Endodermal cell (in vitro differentiated cells): Measurements from ENCODE around the gene SLC9A1. TPM values are rescaled to one million over a fixed set of nuclear protein-coding genes. Genes with fewer than 3 reads are reported as not detected.

ENCODE experiments used
- DNase-seq: peaks from one replicate; pipeline ENCODE4 v3.0.0-alpha.2; 2017
- H3K27ac ChIP-seq: 2 replicates; pipeline ENCODE4 v1.5.1; 2013; ENCODE audit warnings: mild to moderate bottlenecking, low read depth, low read length, moderate library complexity
- H3K27me3 ChIP-seq: 2 replicates; pipeline ENCODE4 v1.6.1; 2013; ENCODE audit warnings: mild to moderate bottlenecking, low read length, moderate library complexity; ENCODE audit not compliant: insufficient read depth, control insufficient read depth, poor library complexity, severe bottlenecking
- H3K36me3 ChIP-seq: 2 replicates; pipeline ENCODE4 v1.7.0; 2013; ENCODE audit warnings: mild to moderate bottlenecking, low read length, moderate library complexity; ENCODE audit not compliant: control insufficient read depth, insufficient read depth
- H3K4me1 ChIP-seq: one replicate; pipeline ENCODE4 v1.7.0; 2013; ENCODE audit warnings: low read length; ENCODE audit not compliant: control insufficient read depth, insufficient read depth
- H3K4me3 ChIP-seq: 2 replicates; pipeline ENCODE4 v1.5.1; 2013; ENCODE audit warnings: mild to moderate bottlenecking, low read length, moderate library complexity
- H3K9ac ChIP-seq: 2 replicates; pipeline ENCODE4 v1.6.1; 2013; ENCODE audit warnings: mild to moderate bottlenecking, low read length, moderate library complexity; ENCODE audit not compliant: poor library complexity, severe bottlenecking; ENCODE audit errors: extremely low read depth
- H3K9me3 ChIP-seq: 2 replicates; pipeline ENCODE4 v1.6.1; 2013; ENCODE audit warnings: mild to moderate bottlenecking, low read length, moderate library complexity; ENCODE audit not compliant: control insufficient read depth
- H3K27ac Mint-ChIP-seq: 2 replicates; pipeline ENCODE4 v1.8.0; 2020; ENCODE audit warnings: mixed read lengths
- H3K27me3 Mint-ChIP-seq: 2 replicates; pipeline ENCODE4 v1.8.0; 2021; ENCODE audit warnings: mild to moderate bottlenecking, mixed read lengths; ENCODE audit not compliant: insufficient read depth
- H3K36me3 Mint-ChIP-seq: 2 replicates; pipeline ENCODE4 v1.8.0; 2020; ENCODE audit warnings: low read depth, mixed read lengths
- H3K4me1 Mint-ChIP-seq: 2 replicates; pipeline ENCODE4 v1.8.0; 2020; ENCODE audit warnings: mixed read lengths
- H3K4me3 Mint-ChIP-seq: 2 replicates; pipeline ENCODE4 v1.8.0; 2020; ENCODE audit warnings: mild to moderate bottlenecking, moderate library complexity, mixed read lengths
- H3K9me3 Mint-ChIP-seq: 2 replicates; pipeline ENCODE4 v1.8.0; 2020; ENCODE audit warnings: mild to moderate bottlenecking, mixed read lengths
- CTCF ChIP-seq: fragments of 200-600 bp; sonication (generic); conservative IDR thresholded peaks from 2 replicates; pipeline ENCODE4 v1.5.0; 2021; ENCODE audit warnings: antibody characterized with exemption, mild to moderate bottlenecking
- WGBS, 2 experiments: methylation state at CpG; one replicate each; pipeline versions ENCODE4 v1.1.5 to v1.1.7; 2013; ENCODE audit warnings: missing lambda C conversion rate in 2 of 2, mixed read lengths in 1 of 2; ENCODE audit not compliant: insufficient coverage in 1 of 2, insufficient read length in 1 of 2; 5-methylcytosine and 5-hydroxymethylcytosine counted together
- total RNA-seq, 2 donors: library from RNA; stranded (reverse); fragmentation: NEBNext Ultra II Directional in 1 of 2; extraction: Animal tissue kit (Norgen Biotek cat#: 25700) in 1 of 2; gene quantifications; 2 replicates in 1 of 2; 3 replicates in 1 of 2; pipeline ENCODE4 v1.2.1, GENCODE V29; 2021

Gene SLC9A1
- total RNA-seq, 2 donors from 2014 or later, result 25.9 to 34.7 TPM

- no peaks in the 10 kb centered on the region for H3K9me3 ChIP-seq
- Mint-ChIP-seq H3K9me3 (no peaks in the 10 kb centered on the region), H3K4me1 (peaks cover 4% of the 10 kb centered on the region), H3K36me3 (peaks cover 19% of the 10 kb centered on the region), H3K4me3 (no peak overlapping the region), H3K27me3 (no peaks in the 10 kb centered on the region), H3K27ac (peak overlapping the region; percentile 15)
- H3K9ac ChIP-seq, result no peak overlapping the region
- H3K36me3 ChIP-seq, result peaks cover 5% of the 10 kb centered on the region
- peak; percentile 83 for DNase-seq
- no peak for TF ChIP-seq CTCF
- no peak overlapping the region for H3K27ac ChIP-seq
- H3K27me3 ChIP-seq, result no peaks in the 10 kb centered on the region
- no peak overlapping the region for H3K4me3 ChIP-seq
- 58 to 66% methylated on average over 3 to 4 of the region's 4 CpGs for WGBS, 2 experiments
- H3K4me1 ChIP-seq, result no peaks in the 10 kb centered on the region
Observed at GRCh38 chr1:27122652-27123051, 32.3 kb downstream of the SLC9A1 start.

- H3K27me3 ChIP-seq, result no peaks in the 10 kb centered on the region
- H3K36me3 Mint-ChIP-seq, result peaks cover 12% of the 10 kb centered on the region
- 94 to 100% methylated on average over 1 of the region's 1 CpG for WGBS, 2 experiments
- no peaks in the 10 kb centered on the region for H3K9me3 ChIP-seq
- H3K4me1 ChIP-seq, result no peaks in the 10 kb centered on the region
- no peak overlapping the region for H3K4me3 Mint-ChIP-seq
- H3K4me1 Mint-ChIP-seq, result peaks cover 4% of the 10 kb centered on the region
- peaks cover under 1% of the 10 kb centered on the region for H3K36me3 ChIP-seq
- no peaks in the 10 kb centered on the region for H3K27me3 Mint-ChIP-seq
- no peak overlapping the region for H3K27ac Mint-ChIP-seq
- no peak overlapping the region for H3K4me3 ChIP-seq
- TF ChIP-seq CTCF, result no peak
- no peaks in the 10 kb centered on the region for H3K9me3 Mint-ChIP-seq
- no peak overlapping the region for H3K9ac ChIP-seq
- no peak for DNase-seq
- H3K27ac ChIP-seq, result no peak overlapping the region
Observed at GRCh38 chr1:27120854-27121253, 34.1 kb downstream of the SLC9A1 start.

GRCh38 chr1:27118440-27118689 lies 36.6 kb downstream of the SLC9A1 start:
- H3K9ac ChIP-seq, result no peak overlapping the region
- H3K27ac Mint-ChIP-seq, result no peak overlapping the region
- H3K27me3 Mint-ChIP-seq, result no peaks in the 10 kb centered on the region

More at GRCh38 chr1:27118440-27118689, 36.6 kb downstream of the SLC9A1 start:
- Mint-ChIP-seq H3K9me3 (no peaks in the 10 kb centered on the region), H3K4me1 (peaks cover 4% of the 10 kb centered on the region), H3K4me3 (no peak overlapping the region), H3K36me3 (peaks cover 19% of the 10 kb centered on the region)
- H3K27ac ChIP-seq, result peak overlapping the region; percentile 83
- H3K36me3 ChIP-seq, result peaks cover 5% of the 10 kb centered on the region
- no peaks in the 10 kb centered on the region for H3K27me3 ChIP-seq
- 85 to 92% methylated on average over 3 to 4 of the region's 4 CpGs for WGBS, 2 experiments
- H3K4me3 ChIP-seq, result no peak overlapping the region
- no peak for TF ChIP-seq CTCF
- no peaks in the 10 kb centered on the region for H3K9me3 ChIP-seq
- H3K4me1 ChIP-seq, result no peaks in the 10 kb centered on the region
- DNase-seq, result no peak
